HepG2 (cell line): Measurements from ENCODE around the gene MIPEP. TPM values are rescaled to one million over a fixed set of nuclear protein-coding genes. Genes with fewer than 3 reads are reported as not detected.

Source experiments
- ATF7 ChIP-seq, 2 experiments: fragments of 450-650 bp in 1 of 2; sonication (generic) in 1 of 2; formaldehyde crosslinking in 1 of 2; IDR thresholded peaks; 2 replicates each; pipeline versions ENCODE4 v1.4.0 to v1.6.1; 2016 to 2020; ENCODE audit warnings: antibody characterized with exemption in 1 of 2, mild to moderate bottlenecking in 1 of 2, missing genetic modification reagents in 1 of 2
- DR1 ChIP-seq: sonication (generic); formaldehyde crosslinking; IDR thresholded peaks from 2 replicates; pipeline ENCODE4 v1.8.0; 2021; ENCODE audit warnings: mild to moderate bottlenecking, missing genetic modification reagents, inconsistent platforms
- EP300 ChIP-seq, 3 experiments: sonication (generic) in 1 of 3; formaldehyde crosslinking in 1 of 3; IDR thresholded peaks; 2 replicates each; pipeline versions ENCODE4 v1.5.1 to v1.6.1; 2011 to 2020; ENCODE audit warnings: low read depth in 2 of 3, low read length in 2 of 3, borderline replicate concordance in 1 of 3, improper control_type of control experiment in 1 of 3, mild to moderate bottlenecking in 1 of 3, missing genetic modification reagents in 1 of 3, moderate library complexity in 1 of 3
- GATAD1 ChIP-seq: IDR thresholded peaks from 2 replicates; pipeline ENCODE4 v1.6.1; 2016; ENCODE audit warnings: missing genetic modification reagents, missing compliant biosample characterization
- IKZF4 ChIP-seq: sonication (generic); formaldehyde crosslinking; IDR thresholded peaks from 2 replicates; pipeline ENCODE4 v1.5.1; 2020; ENCODE audit warnings: borderline replicate concordance, mild to moderate bottlenecking, low read depth, missing genetic modification reagents; ENCODE audit errors: not compliant biosample characterization
- KMT2B ChIP-seq: IDR thresholded peaks from 2 replicates; pipeline ENCODE4 v1.6.1; 2016; ENCODE audit warnings: missing genetic modification reagents, missing compliant biosample characterization
- MTF2 ChIP-seq: sonication (generic); formaldehyde crosslinking; IDR thresholded peaks from 2 replicates; pipeline ENCODE4 v1.5.0; 2020; ENCODE audit warnings: missing genetic modification reagents, borderline replicate concordance
- POLR2G ChIP-seq: fragments of 200-400 bp; formaldehyde crosslinking; IDR thresholded peaks from 2 replicates; pipeline ENCODE4 v1.6.1; 2018; ENCODE audit warnings: mild to moderate bottlenecking, low read depth, low read length, moderate library complexity
- REL ChIP-seq: sonication (generic); formaldehyde crosslinking; conservative IDR thresholded peaks from 2 replicates; pipeline ENCODE4 v1.8.0; 2022; ENCODE audit warnings: mild to moderate bottlenecking, missing genetic modification reagents, moderate library complexity
- SCMH1 ChIP-seq: sonication (generic); formaldehyde crosslinking; IDR thresholded peaks from 2 replicates; pipeline ENCODE4 v1.9.0; 2021; ENCODE audit warnings: missing genetic modification reagents, mild to moderate bottlenecking, borderline replicate concordance
- TAF15 ChIP-seq: fragments of 200-400 bp; formaldehyde crosslinking; IDR thresholded peaks from one replicate; pipeline ENCODE4 v1.6.1; 2018; ENCODE audit warnings: mild to moderate bottlenecking, low read depth, low read length; ENCODE audit not compliant: poor library complexity, severe bottlenecking
- XRCC5 ChIP-seq: fragments of 200-400 bp; formaldehyde crosslinking; optimal IDR thresholded peaks from 2 replicates; pipeline ENCODE3; 2017; ENCODE audit warnings: mild to moderate bottlenecking, low read length
- ZBTB20 ChIP-seq: sonication (generic); formaldehyde crosslinking; IDR thresholded peaks from 2 replicates; pipeline ENCODE4 v1.8.1; 2023; ENCODE audit warnings: missing genetic modification reagents, low read depth, mild to moderate bottlenecking, borderline replicate concordance
- ZNF354B ChIP-seq: sonication (generic); formaldehyde crosslinking; IDR thresholded peaks from 2 replicates; pipeline ENCODE4 v1.8.0; 2022; ENCODE audit warnings: mild to moderate bottlenecking, missing genetic modification reagents
- ZNF431 ChIP-seq: sonication (generic); formaldehyde crosslinking; IDR thresholded peaks from 2 replicates; pipeline ENCODE4 v1.9.0; 2022; ENCODE audit warnings: missing genetic modification reagents, low read depth, mild to moderate bottlenecking, borderline replicate concordance
- ZNF546 ChIP-seq: sonication (generic); formaldehyde crosslinking; conservative IDR thresholded peaks from 2 replicates; pipeline ENCODE4 v1.8.1; 2023; ENCODE audit warnings: mild to moderate bottlenecking, missing genetic modification reagents
- ZNF788 ChIP-seq: sonication (generic); formaldehyde crosslinking; IDR thresholded peaks from 2 replicates; pipeline ENCODE4 v1.5.0; 2020; ENCODE audit warnings: mild to moderate bottlenecking, missing genetic modification reagents, borderline replicate concordance
- ZSCAN29 ChIP-seq: sonication (generic); formaldehyde crosslinking; conservative IDR thresholded peaks from 2 replicates; pipeline ENCODE4 v1.4.0; 2020; ENCODE audit warnings: mild to moderate bottlenecking, missing genetic modification reagents
- ZSCAN31 ChIP-seq: sonication (generic); formaldehyde crosslinking; IDR thresholded peaks from 2 replicates; pipeline ENCODE4 v1.5.0; 2020; ENCODE audit warnings: low read depth, mild to moderate bottlenecking, missing genetic modification reagents
- polyA plus RNA-seq, 8 experiments: library from polyadenylated mRNA; depleted of rRNA in 3 of 8; stranded (reverse) in 7 of 8; unstranded in 1 of 8; fragments of >200 nt; fragmentation: Illumina TruSeq in 4 of 8; extraction: Trizol in 4 of 8; gene quantifications; 2 replicates each; pipeline versions ENCODE4 v1.2.1 to v1.2.3, GENCODE V29; 2011 to 2016; ENCODE audit warnings: low read depth in 4 of 8, missing spikeins in 1 of 8, mixed read lengths in 1 of 8; ENCODE audit not compliant: insufficient read depth in 1 of 8
- total RNA-seq, 5 experiments: library from RNA; depleted of rRNA; stranded (reverse); fragments of >200 nt; fragmentation: Illumina TruSeq; extraction: Trizol; gene quantifications; 2 replicates each; pipeline ENCODE4 v1.2.3, GENCODE V29; 2016; ENCODE audit warnings: low read depth in 1 of 5
- TF ChIP-seq, protein P1 (sequence below): sonication (generic); formaldehyde crosslinking; IDR thresholded peaks from 2 replicates; pipeline ENCODE4 v1.9.0; 2021; ENCODE audit warnings: missing genetic modification reagents, borderline replicate concordance
- TF ChIP-seq, protein P2 (sequence below): sonication (generic); IDR thresholded peaks from 2 replicates; pipeline ENCODE4 v1.6.1; 2016; ENCODE audit warnings: low read depth, borderline replicate concordance
- TF ChIP-seq, protein P3 (sequence below): sonication (generic); formaldehyde crosslinking; IDR thresholded peaks from 2 replicates; pipeline ENCODE4 v1.5.0; 2020; ENCODE audit warnings: missing genetic modification reagents, mild to moderate bottlenecking, borderline replicate concordance

MIPEP gene
- total and polyA plus RNA-seq, 2 of the 13 experiments (the other 11 are each of a cell fraction or from before 2014, with no cell fraction given) = 9.3 to 24.1 TPM

DNA sequence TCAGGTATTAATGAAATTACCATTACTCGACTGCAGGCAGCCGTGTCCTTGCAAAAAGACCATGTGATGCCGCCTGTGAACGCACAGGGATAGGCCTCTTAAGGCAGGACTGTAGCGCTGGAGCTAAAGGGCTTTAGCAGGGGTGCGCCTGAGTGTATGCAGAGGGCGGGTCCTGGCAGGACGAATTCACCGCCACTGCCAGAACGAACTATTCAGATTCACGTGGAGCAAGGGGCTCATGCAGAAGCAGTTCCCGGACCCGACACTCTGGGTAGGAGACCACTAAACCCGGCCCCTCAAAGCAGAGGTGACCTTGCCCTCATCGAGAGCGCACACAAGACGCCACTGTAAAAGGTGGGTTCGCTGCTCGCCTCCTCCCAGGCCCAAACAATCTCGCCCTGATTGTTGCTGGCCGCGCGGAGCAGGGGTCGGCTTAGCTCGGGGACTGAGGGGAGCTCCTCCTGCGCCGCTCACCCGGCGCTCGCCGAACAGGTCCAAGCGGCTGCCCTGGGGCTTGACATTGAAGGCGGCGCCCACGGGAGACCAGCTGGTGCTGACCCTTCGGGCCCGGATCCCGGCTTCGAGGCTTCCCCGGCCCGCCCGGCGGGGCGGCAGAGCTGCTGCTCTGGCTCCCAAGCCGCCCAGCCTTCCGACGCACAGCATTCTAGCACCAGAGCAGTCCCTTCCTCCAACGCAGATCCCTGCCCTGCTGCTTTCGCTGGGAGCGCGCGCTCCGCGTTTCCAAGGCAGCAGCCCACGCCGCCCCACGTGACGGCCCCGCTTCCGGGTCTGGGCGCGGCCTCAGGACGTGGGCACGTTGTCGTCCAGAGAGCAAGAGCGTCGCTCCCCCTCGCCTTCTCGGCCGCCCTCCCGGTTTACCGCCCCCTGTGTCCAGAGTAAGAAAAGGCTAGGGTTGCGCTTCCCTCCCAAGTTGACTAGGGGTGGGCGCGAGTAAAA is at the start of gene MIPEP (continued):
- TF ChIP-seq ZNF546 (0 out of 2 replicates have a peak, but pooled peaks have one; percentile 41), GATAD1 (CRISPR knock-in tag) (peak; percentile 95), ZSCAN31 (CRISPR knock-in tag) (peak; percentile 68; the same call in 1 of the 2 replicates), XRCC5 (peak; percentile 90), DR1 (CRISPR knock-in tag) (no peak), IKZF4 (CRISPR knock-in tag) (peak; percentile 39), ZNF431 (no peak), EP300 (IDR thresholded peaks at IDR 0.05; ENCODE audit: low read depth in 2 of 2, low read length in 2 of 2) (0 out of 4 replicates have a peak, but pooled peaks of 1 of the 2 experiments have one; percentile 14), EP300 (CRISPR knock-in tag; IDR thresholded peaks at IDR 0.05; ENCODE audit: borderline replicate concordance) (no peak), ZNF354B (CRISPR knock-in tag) (no peak), ZBTB20 (CRISPR knock-in tag) (0 out of 2 replicates have a peak, but pooled peaks have one; percentile 58), ZSCAN29 (CRISPR knock-in tag) (no peak), ZNF788 (CRISPR knock-in tag) (peak; percentile 93; the same call in 1 of the 2 replicates), TAF15 (no peak), SCMH1 (CRISPR knock-in tag) (no peak), ATF7 (IDR thresholded peaks at IDR 0.05) (no peak), ATF7 (CRISPR knock-in tag; IDR thresholded peaks at IDR 0.05) (peak; percentile 42; the same call in 1 of the 2 replicates), REL (CRISPR knock-in tag) (no peak), POLR2G (peak; percentile 41; the same call in 1 of the 2 replicates), MTF2 (CRISPR knock-in tag) (no peak), KMT2B (CRISPR knock-in tag) (peak; percentile 97)
- TF ChIP-seq, protein P1, sequence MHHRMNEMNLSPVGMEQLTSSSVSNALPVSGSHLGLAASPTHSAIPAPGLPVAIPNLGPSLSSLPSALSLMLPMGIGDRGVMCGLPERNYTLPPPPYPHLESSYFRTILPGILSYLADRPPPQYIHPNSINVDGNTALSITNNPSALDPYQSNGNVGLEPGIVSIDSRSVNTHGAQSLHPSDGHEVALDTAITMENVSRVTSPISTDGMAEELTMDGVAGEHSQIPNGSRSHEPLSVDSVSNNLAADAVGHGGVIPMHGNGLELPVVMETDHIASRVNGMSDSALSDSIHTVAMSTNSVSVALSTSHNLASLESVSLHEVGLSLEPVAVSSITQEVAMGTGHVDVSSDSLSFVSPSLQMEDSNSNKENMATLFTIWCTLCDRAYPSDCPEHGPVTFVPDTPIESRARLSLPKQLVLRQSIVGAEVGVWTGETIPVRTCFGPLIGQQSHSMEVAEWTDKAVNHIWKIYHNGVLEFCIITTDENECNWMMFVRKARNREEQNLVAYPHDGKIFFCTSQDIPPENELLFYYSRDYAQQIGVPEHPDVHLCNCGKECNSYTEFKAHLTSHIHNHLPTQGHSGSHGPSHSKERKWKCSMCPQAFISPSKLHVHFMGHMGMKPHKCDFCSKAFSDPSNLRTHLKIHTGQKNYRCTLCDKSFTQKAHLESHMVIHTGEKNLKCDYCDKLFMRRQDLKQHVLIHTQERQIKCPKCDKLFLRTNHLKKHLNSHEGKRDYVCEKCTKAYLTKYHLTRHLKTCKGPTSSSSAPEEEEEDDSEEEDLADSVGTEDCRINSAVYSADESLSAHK (CRISPR knock-in tag) = no peak
- TF ChIP-seq, protein P2, sequence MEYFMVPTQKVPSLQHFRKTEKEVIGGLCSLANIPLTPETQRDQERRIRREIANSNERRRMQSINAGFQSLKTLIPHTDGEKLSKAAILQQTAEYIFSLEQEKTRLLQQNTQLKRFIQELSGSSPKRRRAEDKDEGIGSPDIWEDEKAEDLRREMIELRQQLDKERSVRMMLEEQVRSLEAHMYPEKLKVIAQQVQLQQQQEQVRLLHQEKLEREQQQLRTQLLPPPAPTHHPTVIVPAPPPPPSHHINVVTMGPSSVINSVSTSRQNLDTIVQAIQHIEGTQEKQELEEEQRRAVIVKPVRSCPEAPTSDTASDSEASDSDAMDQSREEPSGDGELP = peak; percentile 47; the same call in 1 of the 2 replicates
- TF ChIP-seq, protein P3, sequence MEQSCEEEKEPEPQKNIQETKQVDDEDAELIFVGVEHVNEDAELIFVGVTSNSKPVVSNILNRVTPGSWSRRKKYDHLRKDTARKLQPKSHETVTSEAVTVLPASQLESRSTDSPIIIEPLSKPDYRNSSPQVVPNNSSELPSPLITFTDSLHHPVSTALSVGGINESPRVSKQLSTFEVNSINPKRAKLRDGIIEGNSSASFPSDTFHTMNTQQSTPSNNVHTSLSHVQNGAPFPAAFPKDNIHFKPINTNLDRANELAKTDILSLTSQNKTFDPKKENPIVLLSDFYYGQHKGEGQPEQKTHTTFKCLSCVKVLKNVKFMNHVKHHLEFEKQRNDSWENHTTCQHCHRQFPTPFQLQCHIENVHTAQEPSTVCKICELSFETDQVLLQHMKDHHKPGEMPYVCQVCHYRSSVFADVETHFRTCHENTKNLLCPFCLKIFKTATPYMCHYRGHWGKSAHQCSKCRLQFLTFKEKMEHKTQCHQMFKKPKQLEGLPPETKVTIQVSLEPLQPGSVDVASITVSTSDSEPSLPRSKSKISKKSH = no peak
